B cell (primary cell): ENCODE results near the gene PYGO1.

Experiments
- EZH2 ChIP-seq: IDR thresholded peaks from 2 replicates; pipeline ENCODE4 v1.6.1; 2012; ENCODE audit warnings: borderline replicate concordance, low read depth, mild to moderate bottlenecking, moderate library complexity, low read length; ENCODE audit not compliant: insufficient read depth, poor library complexity, severe bottlenecking
- TF ChIP-seq, protein P1 (sequence below): fragments of 200-600 bp; IDR thresholded peaks from one replicate; pipeline ENCODE4 v1.8.0; 2022; ENCODE audit warnings: antibody characterized with exemption, mild to moderate bottlenecking

DNA sequence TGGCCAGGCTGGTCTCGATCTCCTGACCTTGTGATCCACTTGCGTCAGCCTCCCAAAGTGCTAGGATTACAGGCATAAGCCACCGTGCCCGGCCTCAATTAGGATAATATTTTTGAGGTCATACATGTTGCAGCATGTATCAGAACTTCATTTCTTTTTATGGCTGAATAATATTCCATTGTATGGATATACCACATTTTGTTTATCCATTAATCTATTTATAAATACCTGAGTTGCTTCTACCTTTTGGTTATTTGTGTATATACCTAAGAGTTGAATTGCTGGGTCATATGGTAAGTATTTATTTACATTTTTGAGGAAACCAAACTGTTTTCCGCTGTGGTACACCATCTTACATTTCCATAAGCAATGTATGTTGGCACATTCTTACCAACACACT, 18.1 kb upstream of the PYGO1 start:
- TF ChIP-seq, protein P1, sequence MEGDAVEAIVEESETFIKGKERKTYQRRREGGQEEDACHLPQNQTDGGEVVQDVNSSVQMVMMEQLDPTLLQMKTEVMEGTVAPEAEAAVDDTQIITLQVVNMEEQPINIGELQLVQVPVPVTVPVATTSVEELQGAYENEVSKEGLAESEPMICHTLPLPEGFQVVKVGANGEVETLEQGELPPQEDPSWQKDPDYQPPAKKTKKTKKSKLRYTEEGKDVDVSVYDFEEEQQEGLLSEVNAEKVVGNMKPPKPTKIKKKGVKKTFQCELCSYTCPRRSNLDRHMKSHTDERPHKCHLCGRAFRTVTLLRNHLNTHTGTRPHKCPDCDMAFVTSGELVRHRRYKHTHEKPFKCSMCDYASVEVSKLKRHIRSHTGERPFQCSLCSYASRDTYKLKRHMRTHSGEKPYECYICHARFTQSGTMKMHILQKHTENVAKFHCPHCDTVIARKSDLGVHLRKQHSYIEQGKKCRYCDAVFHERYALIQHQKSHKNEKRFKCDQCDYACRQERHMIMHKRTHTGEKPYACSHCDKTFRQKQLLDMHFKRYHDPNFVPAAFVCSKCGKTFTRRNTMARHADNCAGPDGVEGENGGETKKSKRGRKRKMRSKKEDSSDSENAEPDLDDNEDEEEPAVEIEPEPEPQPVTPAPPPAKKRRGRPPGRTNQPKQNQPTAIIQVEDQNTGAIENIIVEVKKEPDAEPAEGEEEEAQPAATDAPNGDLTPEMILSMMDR: no peak
- no peak for TF ChIP-seq EZH2
